Spleen (tissue), 11 donors: ENCODE results near the gene MAP1LC3B. TPM values are rescaled to one million over a fixed set of nuclear protein-coding genes. Genes with fewer than 3 reads are reported as not detected.

Experiments
- DNase-seq: peaks from one replicate; pipeline ENCODE4 v3.0.0-alpha.2; 2020
- H3K27ac ChIP-seq, 8 donors: fragments of 200-600 bp; sonication (generic) in 7 of 8; 1 replicate in 4 of 8; 2 replicates in 4 of 8; pipeline versions ENCODE4 v1.5.0 to v1.8.0; 2016 to 2021; ENCODE audit warnings: inconsistent platforms in 4 of 8, mild to moderate bottlenecking in 4 of 8, moderate library complexity in 1 of 8
- H3K27me3 ChIP-seq, 7 donors: fragments of 200-600 bp; sonication (generic) in 6 of 7; replicated peaks in 1 of 7; 1 replicate in 4 of 7; 2 replicates in 3 of 7; pipeline versions ENCODE4 v1.5.0 to v1.8.0; 2016 to 2021; ENCODE audit warnings: inconsistent platforms in 3 of 7, mild to moderate bottlenecking in 1 of 7
- H3K36me3 ChIP-seq, 6 donors: fragments of 200-600 bp; sonication (generic) in 5 of 6; 1 replicate in 4 of 6; 2 replicates in 2 of 6; pipeline versions ENCODE4 v1.5.0 to v1.8.0; 2016 to 2021; ENCODE audit warnings: inconsistent platforms in 2 of 6
- H3K4me1 ChIP-seq, 6 donors: fragments of 200-600 bp; sonication (generic) in 5 of 6; 1 replicate in 3 of 6; 2 replicates in 3 of 6; pipeline versions ENCODE4 v1.5.0 to v1.8.0; 2016 to 2021; ENCODE audit warnings: inconsistent platforms in 3 of 6
- H3K4me3 ChIP-seq, 8 donors: fragments of 200-600 bp; sonication (generic) in 7 of 8; 1 replicate in 4 of 8; 2 replicates in 4 of 8; pipeline versions ENCODE4 v1.5.0 to v1.8.0; 2016 to 2021; ENCODE audit warnings: inconsistent platforms in 4 of 8, mild to moderate bottlenecking in 4 of 8, moderate library complexity in 2 of 8
- H3K9me3 ChIP-seq, 8 donors: fragments of 200-600 bp; sonication (generic) in 7 of 8; 1 replicate in 4 of 8; 2 replicates in 4 of 8; pipeline versions ENCODE4 v1.5.0 to v1.8.0; 2016 to 2021; ENCODE audit warnings: inconsistent platforms in 4 of 8
- POLR2A ChIP-seq, 3 donors: fragments of 450-650 bp; IDR thresholded peaks; one replicate each; pipeline ENCODE4 v1.5.1; 2017; ENCODE audit warnings: antibody characterized with exemption in 3 of 3, mild to moderate bottlenecking in 1 of 3
- POLR2AphosphoS5 ChIP-seq, 3 donors: sonication (generic); formaldehyde crosslinking; IDR thresholded peaks; one replicate each; pipeline ENCODE4 v1.5.1; 2017; ENCODE audit warnings: antibody characterized with exemption in 3 of 3
- WGBS, 5 donors: extraction: QIAGEN DNeasy Blood & Tissue Kit in 3 of 5; methylation state at CpG; one replicate each; pipeline versions ENCODE4 v1.1.5 to v1.1.7; 2013 to 2018; 5-methylcytosine and 5-hydroxymethylcytosine counted together
- intact Hi-C: fragments of 100-400 bp; cut with DNase I; formaldehyde crosslinking; loops from one replicate; pipeline ENCODE4 v1.15.0; 2023; ENCODE audit warnings: low total_unique reads
- polyA plus RNA-seq, 3 donors: library from polyadenylated mRNA; stranded (reverse); fragments of 200-250 nt; gene quantifications; one replicate each; pipeline ENCODE4 v1.2.1, GENCODE V29; 2013
- total RNA-seq, 7 donors: library from RNA; depleted of rRNA in 3 of 7; stranded (reverse); fragments of >200 nt in 3 of 7; fragmentation: NEBNext Ultra II Directional in 4 of 7; extraction: Animal tissue kit (Norgen Biotek cat#: 25700) in 4 of 7; gene quantifications; one replicate each; pipeline versions ENCODE4 v1.1.0 to v1.2.1, GENCODE V29; 2016 to 2021
- TF ChIP-seq, protein P1 (sequence below), 11 experiments: fragments of 200-600 bp in 7 of 11; fragments of 450-650 bp in 4 of 11; sonication (generic) in 4 of 11; IDR thresholded peaks in 8 of 11; conservative IDR thresholded peaks in 3 of 11; 1 replicate in 7 of 11; 2 replicates in 4 of 11; pipeline versions ENCODE4 v1.4.0 to v1.8.0; 2016 to 2021; ENCODE audit warnings: antibody characterized with exemption in 11 of 11, inconsistent platforms in 4 of 11, mild to moderate bottlenecking in 1 of 11
- donor health status: healthy with polysubstance abuse.
- donor health status: DM: no; HTN: no; CAD: no; lungs with moderate emphysema.
- donor health status: DM: no; HTN: no; CAD: no.
- donor health status: Bipolar disorder and iron deficiency.
- donor health status: healthy.
- donor health status: DM: no; HTN: no; CAD: no.
- donor health status: DM: yes; HTN: yes; CAD: no.

Gene MAP1LC3B
- total and polyA plus RNA-seq, 10 donors = 32.3 to 71.4 (median 54.9) TPM

DNA sequence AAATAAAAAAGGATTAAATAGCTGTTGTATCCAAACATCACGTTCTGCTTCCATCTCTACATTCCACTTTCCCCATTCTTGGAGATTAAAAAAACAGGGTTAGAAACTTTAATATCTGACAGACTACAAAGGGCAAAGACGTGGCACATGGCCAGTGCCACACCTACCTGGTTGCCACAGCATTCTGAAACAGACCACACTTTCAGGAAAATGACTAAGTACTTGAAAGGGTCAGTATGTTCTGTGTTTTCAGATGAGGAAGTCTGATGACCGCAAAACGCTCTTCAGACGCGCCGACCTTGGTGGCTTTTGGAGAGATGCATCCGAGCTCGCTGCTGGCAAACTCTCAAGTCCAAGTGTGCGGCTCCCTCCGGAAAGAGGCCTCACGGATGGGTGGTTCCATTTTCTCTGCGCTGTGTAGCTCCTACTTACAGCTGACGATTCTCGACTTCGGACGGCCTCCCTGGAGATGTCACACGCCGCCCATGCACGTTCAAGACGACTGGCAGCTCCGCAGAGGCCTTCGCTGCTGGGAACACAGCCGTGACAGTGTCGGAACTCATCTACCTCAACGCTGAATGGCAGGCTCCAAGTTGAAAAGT is 15.5 kb downstream of the MAP1LC3B start:
- TF ChIP-seq POLR2AphosphoS5 (IDR thresholded peaks at IDR 0.05) (peak; percentile 77 to 89 (median 80)), POLR2A (IDR thresholded peaks at IDR 0.05) (no peak)
- intact Hi-C loops = no loop called here
- DNase-seq = peak; percentile 88
- Histone ChIP-seq H3K36me3 (peaks cover 0 to 90% (median 57%) of the 10 kb centered on the region in 6 donors), H3K27me3 (no peaks in the 10 kb centered on the region), H3K4me1 (peaks cover 0 to 23% (median 19%) of the 10 kb centered on the region in 6 donors), H3K9me3 (no peaks in the 10 kb centered on the region), H3K4me3 (peak overlapping the region in 1 of 8 donors; percentile 25), H3K27ac (peak overlapping the region; percentile 13 to 83 (median 78))
- WGBS, 5 donors = 42 to 64% (median 52%) methylated on average over 25 to 26 of the region's 26 CpGs

DNA sequence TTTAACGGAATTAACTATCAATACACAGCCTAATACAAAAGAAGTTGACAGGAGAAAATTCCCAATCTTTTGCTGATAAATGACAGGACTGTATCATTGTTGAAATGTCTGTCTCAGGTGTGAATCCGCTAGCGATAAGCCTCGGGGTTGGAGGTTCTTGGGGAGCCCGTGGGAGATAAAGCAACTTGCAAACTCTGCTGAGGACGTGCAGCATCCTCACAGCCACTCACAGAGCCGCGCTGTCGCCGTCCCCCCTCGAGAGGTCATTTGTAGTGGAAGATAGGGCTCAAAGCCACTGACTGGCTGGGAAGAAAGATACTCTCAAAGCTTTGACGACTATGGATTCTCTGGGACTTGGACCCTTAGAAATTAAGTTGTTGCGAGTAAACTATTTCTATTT is 17.0 kb downstream of the MAP1LC3B start:
- WGBS, 5 donors = 92 to 96% (median 95%) methylated on average over 13 of the region's 13 CpGs
- Histone ChIP-seq H3K4me3 (no peak overlapping the region), H3K27ac (peak overlapping the region in 1 of 8 donors; percentile 83), H3K9me3 (no peaks in the 10 kb centered on the region), H3K36me3 (peaks cover 0 to 90% (median 53%) of the 10 kb centered on the region in 6 donors), H3K27me3 (no peaks in the 10 kb centered on the region), H3K4me1 (peaks cover 0 to 23% (median 19%) of the 10 kb centered on the region in 6 donors)
- intact Hi-C loops = no loop called here
- TF ChIP-seq POLR2AphosphoS5 (IDR thresholded peaks at IDR 0.05) (no peak), POLR2A (IDR thresholded peaks at IDR 0.05) (no peak)
- TF ChIP-seq, protein P1, sequence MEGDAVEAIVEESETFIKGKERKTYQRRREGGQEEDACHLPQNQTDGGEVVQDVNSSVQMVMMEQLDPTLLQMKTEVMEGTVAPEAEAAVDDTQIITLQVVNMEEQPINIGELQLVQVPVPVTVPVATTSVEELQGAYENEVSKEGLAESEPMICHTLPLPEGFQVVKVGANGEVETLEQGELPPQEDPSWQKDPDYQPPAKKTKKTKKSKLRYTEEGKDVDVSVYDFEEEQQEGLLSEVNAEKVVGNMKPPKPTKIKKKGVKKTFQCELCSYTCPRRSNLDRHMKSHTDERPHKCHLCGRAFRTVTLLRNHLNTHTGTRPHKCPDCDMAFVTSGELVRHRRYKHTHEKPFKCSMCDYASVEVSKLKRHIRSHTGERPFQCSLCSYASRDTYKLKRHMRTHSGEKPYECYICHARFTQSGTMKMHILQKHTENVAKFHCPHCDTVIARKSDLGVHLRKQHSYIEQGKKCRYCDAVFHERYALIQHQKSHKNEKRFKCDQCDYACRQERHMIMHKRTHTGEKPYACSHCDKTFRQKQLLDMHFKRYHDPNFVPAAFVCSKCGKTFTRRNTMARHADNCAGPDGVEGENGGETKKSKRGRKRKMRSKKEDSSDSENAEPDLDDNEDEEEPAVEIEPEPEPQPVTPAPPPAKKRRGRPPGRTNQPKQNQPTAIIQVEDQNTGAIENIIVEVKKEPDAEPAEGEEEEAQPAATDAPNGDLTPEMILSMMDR (IDR thresholded peaks at IDR 0.05 in 8 of 11, conservative IDR thresholded peaks at IDR 0.05 in 3 of 11) = no peak
- DNase-seq = peak; percentile 46

DNA sequence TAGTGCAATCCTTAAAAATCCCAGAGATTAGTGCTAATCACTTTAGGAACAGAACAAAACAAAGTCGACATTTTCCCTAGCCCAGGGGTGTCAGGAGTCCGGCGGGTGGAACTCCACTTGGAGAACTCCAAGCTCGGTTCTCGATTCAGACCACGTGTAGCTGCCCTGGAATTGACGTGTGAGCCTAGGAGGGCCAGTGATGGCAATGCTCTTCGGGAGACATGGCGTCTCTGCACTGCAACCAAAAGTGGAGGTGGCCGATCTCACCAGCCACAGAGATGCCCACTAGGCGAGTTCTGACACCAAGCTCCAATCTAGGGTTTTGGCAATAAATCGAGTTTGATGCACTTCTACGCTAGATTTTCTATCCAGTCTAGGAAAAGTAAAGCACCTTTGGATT is 17.6 kb downstream of the MAP1LC3B start:
- Histone ChIP-seq H3K36me3 (peaks cover 0 to 90% (median 53%) of the 10 kb centered on the region in 6 donors), H3K4me3 (no peak overlapping the region), H3K27ac (no peak overlapping the region), H3K4me1 (peaks cover 0 to 23% (median 19%) of the 10 kb centered on the region in 6 donors), H3K27me3 (no peaks in the 10 kb centered on the region), H3K9me3 (no peaks in the 10 kb centered on the region)
- intact Hi-C loops = no loop called here
- TF ChIP-seq, protein P1 (IDR thresholded peaks at IDR 0.05 in 8 of 11, conservative IDR thresholded peaks at IDR 0.05 in 3 of 11) = no peak
- TF ChIP-seq POLR2AphosphoS5 (IDR thresholded peaks at IDR 0.05) = no peak
- TF ChIP-seq POLR2A (IDR thresholded peaks at IDR 0.05) = no peak
- peak; percentile 58 for DNase-seq
- WGBS, 5 donors = 95 to 97% (median 96%) methylated on average over 13 of the region's 13 CpGs

DNA sequence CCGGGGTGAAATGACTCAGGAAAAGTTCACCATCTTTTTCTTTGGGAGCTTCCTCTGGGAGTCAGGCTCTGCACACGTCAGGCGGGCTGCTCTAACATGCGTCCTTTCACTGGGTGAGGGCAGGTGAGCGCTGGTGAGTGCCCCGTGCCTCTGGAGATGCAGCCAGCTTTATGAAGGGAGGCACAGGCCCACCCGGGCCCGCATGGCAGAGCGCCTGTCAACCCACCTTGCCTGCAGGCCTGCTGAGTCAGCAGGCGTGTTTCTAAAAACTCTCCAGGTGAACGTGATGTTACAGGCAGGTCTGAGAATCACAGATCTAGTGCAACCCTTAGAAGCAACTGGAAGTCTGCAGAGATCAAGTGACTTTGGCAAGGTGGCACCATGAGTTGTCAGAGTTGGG is 18.4 kb downstream of the MAP1LC3B start:
- Histone ChIP-seq H3K36me3 (peaks cover 0 to 90% (median 51%) of the 10 kb centered on the region in 6 donors), H3K27me3 (no peaks in the 10 kb centered on the region), H3K27ac (no peak overlapping the region), H3K4me1 (peaks cover 0 to 23% (median 19%) of the 10 kb centered on the region in 6 donors), H3K4me3 (no peak overlapping the region), H3K9me3 (no peaks in the 10 kb centered on the region)
- WGBS, 5 donors = 89 to 96% (median 94%) methylated on average over 11 of the region's 11 CpGs
- intact Hi-C loops = no loop called here
- TF ChIP-seq, protein P1 (IDR thresholded peaks at IDR 0.05 in 8 of 11, conservative IDR thresholded peaks at IDR 0.05 in 3 of 11) = no peak
- TF ChIP-seq POLR2A (IDR thresholded peaks at IDR 0.05) (no peak), POLR2AphosphoS5 (IDR thresholded peaks at IDR 0.05) (peak in 1 of 3 donors; percentile 16)
- DNase-seq = peak; percentile 57
